K562 (cell line): ENCODE data around the gene CSF1. TPM values are rescaled to one million over a fixed set of nuclear protein-coding genes. Genes with fewer than 3 reads are reported as not detected.
A peak's percentile ranks its signal among the peaks of the same experiment; 100 is the strongest.

ENCODE experiments used
- ATF3 ChIP-seq, 2 experiments: fragments of 450-650 bp in 1 of 2; sonication (generic) in 1 of 2; formaldehyde crosslinking in 1 of 2; IDR thresholded peaks in 1 of 2; conservative IDR thresholded peaks in 1 of 2; 2 replicates each; pipeline versions ENCODE4 v1.6.1 to v1.8.1; 2016 to 2023; ENCODE audit warnings: mild to moderate bottlenecking in 2 of 2, moderate library complexity in 2 of 2, inconsistent platforms in 1 of 2, missing genetic modification reagents in 1 of 2
- BCOR ChIP-seq: fragments of 450-650 bp; IDR thresholded peaks from 2 replicates; pipeline ENCODE4 v1.6.1; 2016
- CHD2 ChIP-seq: IDR thresholded peaks from 2 replicates; pipeline ENCODE4 v1.6.1; 2011; ENCODE audit warnings: low read depth, low read length
- CXXC5 ChIP-seq: fragments of 250-450 bp; sonication (Bioruptor Pico); IDR thresholded peaks from 2 replicates; pipeline ENCODE4 v1.8.0; 2022; ENCODE audit warnings: inconsistent platforms, mild to moderate bottlenecking, moderate library complexity
- DPF2 ChIP-seq: fragments of 450-650 bp; IDR thresholded peaks from 2 replicates; pipeline ENCODE4 v1.6.1; 2016
- FOSL1 ChIP-seq: fragments of 200-800 bp; sonication (Bioruptor generic); conservative IDR thresholded peaks from 2 replicates; pipeline ENCODE4 v1.6.1; 2016; ENCODE audit warnings: missing genetic modification characterization, missing compliant biosample characterization
- HINFP ChIP-seq: fragments of 450-650 bp; conservative IDR thresholded peaks from 2 replicates; pipeline ENCODE4 v1.6.1; 2016; ENCODE audit warnings: missing genetic modification characterization, low read depth, mild to moderate bottlenecking, control low read depth, missing compliant biosample characterization
- JUND ChIP-seq, 2 experiments: IDR thresholded peaks; 2 replicates in 1 of 2; 3 replicates in 1 of 2; pipeline ENCODE4 v1.6.1; 2011; ENCODE audit warnings: borderline replicate concordance in 2 of 2, low read depth in 2 of 2, low read length in 2 of 2, improper control_type of control experiment in 1 of 2, missing biosample characterization in 1 of 2, missing genetic modification characterization in 1 of 2, missing genetic modification reagents in 1 of 2
- KDM1A ChIP-seq, 2 experiments: fragments of 450-650 bp; IDR thresholded peaks; 2 replicates each; pipeline ENCODE4 v1.6.1; 2016; ENCODE audit warnings: mild to moderate bottlenecking in 2 of 2
- KLF6 ChIP-seq: fragments of 250-450 bp; sonication (Bioruptor Pico); IDR thresholded peaks from 2 replicates; pipeline ENCODE4 v1.4.0; 2020; ENCODE audit warnings: mild to moderate bottlenecking, moderate library complexity, borderline replicate concordance
- NR4A1 ChIP-seq, 2 experiments: fragments of 250-450 bp in 1 of 2; fragments of 450-650 bp in 1 of 2; sonication (Bioruptor Pico) in 1 of 2; IDR thresholded peaks; 2 replicates each; pipeline versions ENCODE4 v1.4.0 to v1.6.1; 2016 to 2020; ENCODE audit warnings: mild to moderate bottlenecking in 2 of 2, missing compliant biosample characterization in 1 of 2, missing genetic modification characterization in 1 of 2, moderate library complexity in 1 of 2
- PKNOX1 ChIP-seq: fragments of 450-650 bp; IDR thresholded peaks from 2 replicates; pipeline ENCODE4 v1.6.1; 2016
- RAD21 ChIP-seq, 2 experiments: fragments of 250-450 bp in 1 of 2; fragments of 450-650 bp in 1 of 2; sonication (Bioruptor Pico) in 1 of 2; formaldehyde crosslinking in 1 of 2; IDR thresholded peaks in 1 of 2; conservative IDR thresholded peaks in 1 of 2; 2 replicates each; pipeline versions ENCODE4 v1.4.0 to v1.8.0; 2020 to 2022; ENCODE audit warnings: mild to moderate bottlenecking in 2 of 2, moderate library complexity in 1 of 2
- RBBP5 ChIP-seq: fragments of 200-600 bp; sonication (generic); IDR thresholded peaks from 2 replicates; pipeline ENCODE4 v1.6.1; 2012; ENCODE audit warnings: borderline replicate concordance, mild to moderate bottlenecking, low read length, control low read depth, inconsistent platforms; ENCODE audit not compliant: insufficient read depth, poor library complexity, severe bottlenecking
- SRF ChIP-seq, 2 experiments: fragments of 250-450, 450-650 bp in 1 of 2; sonication (Bioruptor Pico) in 1 of 2; sonication (generic) in 1 of 2; formaldehyde crosslinking; IDR thresholded peaks; 2 replicates each; pipeline versions ENCODE4 v1.5.0 to v1.5.1; 2020 to 2022; ENCODE audit warnings: mild to moderate bottlenecking in 1 of 2, missing genetic modification reagents in 1 of 2
- ZEB2 ChIP-seq: fragments of 450-650 bp; IDR thresholded peaks from 2 replicates; pipeline ENCODE4 v1.6.1; 2016
- ZFP36 ChIP-seq: fragments of 150-350 bp; IDR thresholded peaks from 2 replicates; pipeline ENCODE4 v1.6.1; 2018; ENCODE audit warnings: low read length, low read depth; ENCODE audit not compliant: partially characterized antibody
- ZNF197 ChIP-seq: fragments of 200-800 bp; sonication (Bioruptor generic); IDR thresholded peaks from 2 replicates; pipeline ENCODE4 v1.6.1; 2016; ENCODE audit warnings: low read depth, missing genetic modification characterization, missing compliant biosample characterization
- ZNF444 ChIP-seq: fragments of 250-450 bp; sonication (Bioruptor Pico); IDR thresholded peaks from 2 replicates; pipeline ENCODE4 v1.4.0; 2020; ENCODE audit warnings: mild to moderate bottlenecking, moderate library complexity
- ZNF583 ChIP-seq: fragments of 250-450 bp; sonication (Bioruptor Pico); IDR thresholded peaks from 2 replicates; pipeline ENCODE4 v1.4.0; 2020
- ZNF584 ChIP-seq: fragments of 200-800 bp; sonication (Bioruptor generic); IDR thresholded peaks from 2 replicates; pipeline ENCODE4 v1.6.1; 2016; ENCODE audit warnings: low read depth, mild to moderate bottlenecking, missing genetic modification characterization, missing compliant biosample characterization
- polyA plus RNA-seq, 8 experiments: library from polyadenylated mRNA; depleted of rRNA in 4 of 8; stranded (reverse) in 5 of 8; unstranded in 3 of 8; fragments of >200 nt; fragmentation: Nextera tagmentation in 2 of 8; fragmentation: Illumina TruSeq in 1 of 8; extraction: Ambion mirVana in 2 of 8; extraction: Trizol in 1 of 8; gene quantifications; 2 replicates each; pipeline versions ENCODE4 v1.2.1 to v1.2.3, GENCODE V29; 2011 to 2014; ENCODE audit warnings: inconsistent platforms in 1 of 8, missing spikeins in 1 of 8
- total RNA-seq, 7 experiments: library from RNA; depleted of rRNA in 6 of 7; stranded (reverse); fragments of >200 nt in 6 of 7; fragmentation: Illumina TruSeq in 2 of 7; extraction: Trizol in 2 of 7; gene quantifications; 2 replicates each; pipeline versions ENCODE4 v1.2.1 to v1.2.3, GENCODE V29; 2011 to 2021; ENCODE audit warnings: low replicate concordance in 1 of 7

Gene CSF1
- total and polyA plus RNA-seq, 9 of the 15 experiments (the other 6 are each of a cell fraction or from before 2014, with no cell fraction given): 0.18 to 11.8 (median 2.8) TPM

GRCh38 chr1:109901524-109902145 is 9.0 kb upstream of the CSF1 start (continued):
- TF ChIP-seq ATF3 (IDR thresholded peaks at IDR 0.05) (peak; percentile 95), ATF3 (CRISPR knock-in tag; conservative IDR thresholded peaks at IDR 0.05) (peak; percentile 85), CHD2 (no peak), CXXC5 (CRISPR knock-in tag) (peak; percentile 43), ZFP36 (no peak), SRF (CRISPR knock-in tag; IDR thresholded peaks at IDR 0.05) (peak in 1 of 2 experiments; percentile 49; a peak in 1 of 4 replicates), FOSL1 (tag) (peak; percentile 83), ZNF583 (peak; percentile 50; the same call in 1 of the 2 replicates), PKNOX1 (peak; percentile 89), JUND (IDR thresholded peaks at IDR 0.05; ENCODE audit: borderline replicate concordance, low read depth, low read length) (peak; percentile 98), JUND (tag; IDR thresholded peaks at IDR 0.05; ENCODE audit: borderline replicate concordance, low read depth, low read length) (peak; percentile 99), RAD21 (CRISPR knock-in tag; conservative IDR thresholded peaks at IDR 0.05 in 1 of 2, IDR thresholded peaks at IDR 0.05 in 1 of 2) (peak in 1 of 2 experiments; percentile 9; a peak in 1 of 4 replicates), KLF6 (CRISPR knock-in tag) (peak; percentile 0), NR4A1 (CRISPR knock-in tag; IDR thresholded peaks at IDR 0.05) (no peak), NR4A1 (tag; IDR thresholded peaks at IDR 0.05) (peak; percentile 89; the same call in 1 of the 2 replicates), ZNF444 (CRISPR knock-in tag) (no peak), BCOR (peak; percentile 37; the same call in 1 of the 2 replicates), KDM1A (IDR thresholded peaks at IDR 0.05) (peak; percentile 67 to 84), RBBP5 (no peak), ZNF584 (peak; percentile 41; the same call in 1 of the 2 replicates), HINFP (tag) (0 out of 2 replicates have a peak, but pooled peaks have one; percentile 63), DPF2 (peak; percentile 63), ZNF197 (CRISPR knock-in tag) (0 out of 2 replicates have a peak, but pooled peaks have one; percentile 1), ZEB2 (0 out of 2 replicates have a peak, but pooled peaks have one; percentile 34)
